Measurements from ENCODE around the gene B3GNT2. TPM values are rescaled to one million over a fixed set of nuclear protein-coding genes. Genes with fewer than 3 reads are reported as not detected.
"Not testable (repeated sequence)": the region's sequence is repeated elsewhere in the genome, so short reads cannot be mapped to it uniquely, and the experiment has no call there.

B3GNT2 gene
- total RNA-seq, 1 donor from 2014 or later: 27.5 TPM

DNA sequence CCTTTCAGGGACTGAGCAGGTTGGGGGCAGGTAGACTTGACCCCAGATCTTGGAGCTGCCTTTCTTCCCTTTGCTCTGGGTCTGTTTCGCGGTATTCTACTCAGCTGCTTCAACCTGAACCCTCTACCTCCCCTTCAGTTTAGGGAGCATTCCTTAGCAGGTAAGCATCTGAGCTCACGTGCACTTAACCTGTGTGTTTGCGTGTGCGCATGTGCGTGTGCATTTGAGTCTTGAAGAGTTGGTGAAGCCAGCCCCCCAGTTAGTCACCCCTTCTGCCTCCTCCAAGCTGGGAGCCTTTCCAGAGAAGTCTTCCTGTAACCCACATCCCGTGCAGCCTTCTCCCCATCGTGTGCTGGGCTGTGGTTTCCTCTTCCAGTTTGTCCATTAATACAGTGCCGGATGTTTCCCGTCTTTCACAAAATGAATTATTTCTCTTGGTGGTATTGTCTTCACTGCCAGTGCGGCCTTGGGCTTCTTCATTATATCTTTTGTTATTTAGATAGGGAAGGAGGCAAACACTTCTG is 33.2 kb downstream of the B3GNT2 start:
- no peak for DNase-seq (ENCODE audit: extremely low read depth, low read depth, low spot score)

DNA sequence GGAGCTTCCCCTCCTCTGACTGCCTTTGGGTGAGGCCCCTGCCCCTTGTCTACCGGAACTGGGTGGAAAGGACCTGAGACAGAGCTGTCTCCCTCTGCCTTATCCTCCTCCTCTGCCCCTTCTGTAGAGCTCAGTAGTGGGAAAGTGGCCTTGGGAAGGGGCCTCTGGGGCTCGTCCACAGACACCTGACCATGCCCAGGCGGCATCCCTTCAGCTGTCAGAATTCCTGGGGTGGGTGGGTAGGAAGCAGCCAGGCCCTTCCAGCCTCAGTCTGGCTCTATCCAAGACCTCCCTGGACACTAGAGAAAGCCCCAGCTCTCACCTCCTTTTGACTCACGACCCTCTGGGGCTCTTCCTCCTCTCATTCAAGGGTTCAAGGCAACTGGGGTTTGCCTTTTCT is 35.6 kb downstream of the B3GNT2 start:
- no peak for DNase-seq (ENCODE audit: extremely low read depth, low read depth, low spot score)

DNA sequence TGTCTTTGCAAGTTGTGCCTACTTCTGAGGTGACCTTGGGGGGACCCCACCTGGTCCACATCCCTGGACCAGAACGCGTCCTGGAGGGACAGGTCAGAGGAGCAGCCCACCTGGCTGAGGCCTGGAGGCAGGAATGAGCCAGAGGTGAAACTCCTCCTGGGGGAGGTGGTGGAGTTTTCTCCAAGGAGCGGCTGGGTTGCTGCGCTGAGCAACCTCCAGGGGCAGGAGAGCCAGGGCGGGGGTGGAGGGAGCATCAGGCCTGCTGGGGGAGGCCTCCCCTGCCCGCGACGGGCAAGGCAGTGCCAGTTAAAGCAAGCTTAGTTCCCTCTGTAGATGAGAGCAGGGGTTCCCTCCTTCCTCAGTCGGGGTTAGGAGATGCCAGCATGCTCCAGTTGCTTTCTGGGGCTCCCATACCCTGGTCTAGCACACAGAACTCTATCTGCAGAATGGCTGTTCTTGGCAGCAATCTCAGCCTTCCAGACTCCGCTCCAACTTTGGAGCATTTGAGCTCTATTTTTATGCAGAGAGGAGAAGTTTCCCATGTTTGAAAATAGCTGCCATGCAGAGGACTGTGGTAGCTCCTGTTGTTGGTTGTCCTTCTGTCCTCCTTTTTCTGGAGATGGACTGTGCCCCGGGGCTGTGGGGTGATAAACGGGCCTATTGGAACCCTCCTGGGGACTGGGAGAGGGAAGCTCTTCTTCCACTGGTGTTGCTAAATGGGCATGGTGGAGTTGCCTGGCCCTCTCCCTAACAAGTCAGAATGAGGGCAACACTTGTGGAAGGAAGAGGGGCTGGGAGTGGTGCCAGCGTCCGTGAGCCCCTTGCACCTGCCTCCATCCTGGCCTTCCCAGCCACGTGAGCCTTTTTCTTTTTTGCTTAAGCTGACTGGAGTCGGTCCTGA is 39.1 kb downstream of the B3GNT2 start:
- DNase-seq (ENCODE audit: extremely low read depth, low read depth, low spot score): no peak

DNA sequence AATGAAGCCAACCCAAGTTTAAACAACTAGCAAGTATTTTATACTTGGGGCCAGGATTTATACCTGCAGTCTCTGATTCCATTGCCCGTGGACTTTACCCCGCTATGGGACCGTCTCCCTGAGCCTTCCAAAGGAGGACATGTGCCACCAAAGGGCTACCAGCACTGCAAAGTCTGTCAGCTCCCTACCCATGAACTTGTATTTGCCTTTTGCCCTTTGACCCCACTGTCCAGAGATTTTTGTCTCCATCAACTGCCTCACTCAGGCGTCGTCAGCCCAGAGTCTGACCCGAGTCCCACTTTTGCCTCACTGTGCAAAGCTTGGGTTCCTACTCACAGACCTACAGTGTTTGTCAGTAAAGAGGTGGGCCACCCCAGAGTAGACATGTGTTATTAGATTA is 40.6 kb downstream of the B3GNT2 start:
- DNase-seq (ENCODE audit: extremely low read depth, low read depth, low spot score): no peak

DNA sequence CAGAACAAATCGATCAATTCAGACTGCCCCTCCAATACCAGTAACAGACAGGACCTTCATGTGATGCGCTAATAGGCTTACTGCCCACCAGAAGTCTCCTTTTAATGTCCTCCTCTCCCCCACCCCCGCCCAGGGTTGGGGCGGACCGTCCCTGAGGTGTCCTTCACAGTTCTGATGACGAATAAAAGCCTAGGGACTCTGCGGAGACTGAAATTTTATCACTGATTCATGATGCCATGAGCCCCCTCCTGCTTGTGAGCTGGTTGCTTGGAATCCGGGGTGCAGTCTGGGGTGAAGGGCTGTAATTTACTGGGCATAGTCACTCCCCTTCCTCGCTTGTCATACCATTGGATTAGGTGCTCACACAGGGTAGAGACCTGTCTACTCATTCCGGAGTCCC is 42.3 kb downstream of the B3GNT2 start:
- no peak for DNase-seq (ENCODE audit: extremely low read depth, low read depth, low spot score)

DNA sequence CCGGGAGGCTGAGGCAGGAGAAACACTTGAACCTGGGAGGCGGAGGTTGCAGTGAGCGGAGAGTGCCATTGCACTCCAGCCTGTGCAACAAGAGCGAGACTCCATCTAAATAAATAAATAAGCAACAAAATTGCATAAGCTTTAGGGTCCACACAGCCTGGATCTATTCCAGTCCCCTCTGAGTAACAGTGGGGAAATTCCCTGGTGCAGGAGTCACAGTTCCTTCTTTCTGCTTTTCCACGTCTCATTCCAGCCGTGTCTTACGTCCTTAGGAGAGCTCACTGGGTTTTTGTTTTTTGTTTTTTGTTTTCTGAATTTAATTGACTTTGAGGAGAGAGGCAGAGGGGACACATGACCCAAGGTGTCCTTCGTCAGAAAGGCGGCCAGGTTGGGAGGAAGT is 44.6 kb downstream of the B3GNT2 start:
- no peak for DNase-seq (ENCODE audit: extremely low read depth, low read depth, low spot score)

DNA sequence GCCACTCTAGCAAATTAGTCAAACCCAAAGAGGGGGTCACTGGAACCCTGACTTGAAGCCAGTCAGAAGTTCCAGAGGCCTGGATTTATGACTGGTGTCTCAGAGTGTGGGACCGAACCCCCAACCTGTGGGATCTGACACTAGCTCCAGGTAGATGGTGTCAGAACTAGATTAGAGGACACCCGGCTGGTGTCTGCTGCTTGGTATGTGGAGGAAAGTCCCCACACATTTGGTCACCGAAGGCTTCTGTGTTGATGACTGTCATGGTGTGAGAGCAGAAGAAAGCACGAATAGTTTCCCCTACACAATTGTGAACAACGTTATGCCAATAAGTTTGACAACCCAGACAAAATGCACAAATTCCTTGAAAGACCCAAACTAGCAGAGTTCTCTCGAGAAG is 48.1 kb downstream of the B3GNT2 start:
- DNase-seq (ENCODE audit: extremely low read depth, low read depth, low spot score): no peak

DNA sequence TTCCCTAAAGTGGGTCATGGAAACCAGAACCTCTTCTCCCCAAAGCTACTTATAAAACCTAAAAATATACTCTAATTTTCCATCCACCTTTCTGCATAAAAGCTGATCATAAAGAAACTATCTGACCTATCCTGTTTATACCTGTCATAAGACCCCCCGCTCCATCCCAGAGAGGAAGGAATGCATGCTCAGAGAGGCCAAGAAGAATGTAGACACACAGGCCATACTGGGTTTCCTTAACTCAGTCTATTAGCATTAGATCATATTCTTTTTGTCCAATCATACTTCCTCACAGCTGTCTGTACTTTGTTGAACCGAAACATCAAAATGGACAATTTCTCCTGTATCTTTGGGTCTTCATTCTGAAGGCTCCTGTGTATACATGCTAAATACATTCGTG is 52.3 kb downstream of the B3GNT2 start:
- no peak for DNase-seq (ENCODE audit: extremely low read depth, low read depth, low spot score)

DNA sequence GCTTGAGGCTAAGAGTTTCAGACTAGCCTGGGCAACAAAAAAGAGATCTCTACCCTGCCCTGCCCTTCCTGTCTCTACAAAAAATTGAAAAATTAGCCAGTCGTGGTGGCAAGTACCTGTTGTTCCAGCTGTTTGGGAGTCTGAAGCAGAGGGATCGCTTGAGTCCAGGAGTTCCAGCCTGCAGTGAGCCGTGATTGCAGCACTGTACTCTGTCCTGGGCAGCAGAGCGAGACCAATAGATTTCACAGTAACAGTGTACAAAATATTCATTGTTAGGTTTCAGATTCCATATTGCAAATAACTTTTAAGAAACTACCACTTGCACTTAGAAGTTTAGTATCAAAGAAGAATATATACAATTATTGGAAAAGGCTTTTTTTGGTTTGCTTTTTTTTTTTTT is 54.3 kb downstream of the B3GNT2 start:
- no peak for DNase-seq (ENCODE audit: extremely low read depth, low read depth, low spot score)

DNA sequence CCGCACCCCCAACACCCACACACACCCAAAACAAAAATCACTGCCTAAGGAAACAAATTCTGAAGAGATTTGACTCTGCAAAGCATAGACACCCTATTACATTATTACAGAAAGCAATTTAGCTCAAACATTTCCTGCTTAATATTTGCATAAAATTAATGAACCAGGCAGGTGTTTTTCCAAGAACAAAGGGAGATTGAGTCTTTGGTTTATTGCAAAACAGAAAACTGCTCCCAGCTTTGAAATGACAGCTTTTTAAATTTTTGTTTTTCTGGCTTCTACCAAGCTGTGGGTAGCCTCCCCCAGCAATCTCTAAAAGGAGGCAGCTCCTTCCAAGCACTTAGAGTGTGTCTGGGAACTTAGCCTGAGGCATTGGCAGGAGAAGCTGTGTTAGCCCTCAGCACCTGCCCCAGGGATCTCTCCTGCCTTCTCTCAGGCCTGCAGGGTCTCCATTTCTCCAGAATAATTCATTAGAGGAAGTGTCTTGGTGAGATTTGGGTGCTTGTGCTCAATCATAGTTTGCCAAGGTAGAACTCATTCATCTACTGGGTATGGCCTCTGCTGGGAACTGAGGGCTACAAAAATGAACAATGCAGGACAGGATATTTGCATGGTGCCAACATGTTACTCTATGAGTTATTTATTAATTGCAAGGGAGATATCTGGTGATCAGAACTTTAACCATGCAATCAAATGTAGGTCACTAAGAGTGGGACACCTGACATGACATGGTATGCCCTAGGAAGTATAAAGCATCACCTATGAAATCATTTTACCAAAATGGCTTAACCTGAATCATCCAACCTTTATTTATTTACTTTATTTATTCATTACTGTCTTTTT is 58.7 kb downstream of the B3GNT2 start:
- no peak for DNase-seq (ENCODE audit: extremely low read depth, low read depth, low spot score)

DNA sequence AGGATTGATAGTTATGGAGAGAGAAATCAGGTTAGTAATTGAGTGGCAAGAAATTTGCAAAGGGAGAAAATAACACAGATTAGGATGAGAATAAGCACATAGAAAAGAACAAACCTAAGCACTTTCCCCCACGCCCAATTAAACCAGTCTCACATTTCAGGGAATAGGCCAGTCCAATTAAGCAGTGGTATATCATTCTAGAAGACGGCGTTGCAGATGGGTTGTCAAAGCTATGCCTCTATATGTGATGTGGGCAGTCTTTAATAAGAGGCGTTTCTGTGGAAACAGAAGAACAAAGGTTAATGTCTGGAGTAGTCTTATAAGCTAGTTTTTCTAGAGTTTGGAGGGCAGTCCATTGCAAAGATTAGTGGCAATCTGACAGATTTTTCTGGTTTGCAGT is 61.6 kb downstream of the B3GNT2 start:
- DNase-seq (ENCODE audit: extremely low read depth, low read depth, low spot score): no peak

DNA sequence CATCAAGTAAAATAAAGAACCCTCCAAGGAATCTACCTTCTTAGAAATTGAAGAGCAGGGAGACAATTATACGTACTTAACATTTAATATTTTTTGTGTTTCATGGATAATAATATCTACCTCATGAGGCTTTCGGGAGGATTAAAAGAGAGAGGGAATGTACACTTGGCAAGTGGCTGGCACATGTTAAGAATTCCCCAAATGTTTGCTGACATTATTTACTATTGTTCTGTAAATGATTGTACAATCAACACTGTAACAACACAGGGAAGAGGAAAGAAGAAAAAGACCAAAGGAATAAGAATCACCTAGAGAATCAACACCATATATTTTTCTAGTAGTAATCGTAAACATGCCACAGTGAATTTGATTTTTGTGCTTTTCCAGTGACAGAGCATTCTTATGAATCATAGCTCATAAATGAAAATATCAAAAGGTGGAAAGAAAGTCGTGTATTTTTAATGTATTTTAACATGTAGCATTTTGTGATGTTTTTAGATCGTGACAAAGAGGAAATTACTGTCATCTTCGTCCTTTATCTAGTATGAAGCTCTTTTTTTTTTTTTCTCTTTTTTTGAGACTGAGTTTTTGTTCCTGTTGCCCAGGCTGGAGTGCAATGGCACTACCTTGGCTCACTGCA is 67.3 kb downstream of the B3GNT2 start:
- DNase-seq (ENCODE audit: extremely low read depth, low read depth, low spot score): no peak

DNA sequence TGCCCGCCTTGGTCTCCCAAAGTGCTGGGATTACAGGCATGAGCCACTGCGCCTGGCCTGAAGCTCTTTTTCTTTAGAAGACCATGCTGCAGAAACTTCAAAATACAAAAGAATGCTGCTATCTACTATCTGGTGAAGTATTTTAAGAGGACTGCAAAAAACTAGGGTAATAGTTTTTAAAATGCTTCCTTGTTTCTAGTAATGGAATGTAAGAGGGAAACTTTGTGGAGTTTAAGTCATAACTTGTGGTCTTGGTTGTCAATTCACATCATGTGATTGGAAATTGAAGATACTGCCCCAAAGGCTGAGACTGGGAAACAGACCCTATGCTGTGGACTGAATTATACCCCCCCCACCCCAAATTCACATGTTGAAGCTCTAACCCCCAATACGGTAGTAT is 68.3 kb downstream of the B3GNT2 start:
- DNase-seq (ENCODE audit: extremely low read depth, low read depth, low spot score): no peak

DNA sequence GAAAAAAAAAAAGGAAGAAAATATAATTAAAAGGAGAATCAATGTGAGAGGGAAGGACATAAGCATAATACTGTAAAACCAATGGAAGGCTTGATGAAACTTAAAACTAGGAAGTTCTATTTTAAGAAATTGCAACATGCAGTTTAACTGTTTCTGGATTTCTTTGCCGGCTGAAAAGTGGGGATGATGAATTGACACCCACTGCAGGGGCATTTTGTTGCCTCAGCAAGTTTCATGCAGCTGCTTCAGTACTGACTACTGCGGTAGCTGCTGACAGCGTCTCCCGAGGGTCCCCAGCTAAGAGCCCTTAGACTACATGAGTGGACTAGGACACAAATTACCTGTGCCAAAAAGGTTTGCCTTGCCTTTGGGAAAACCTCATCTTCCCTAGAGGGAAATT is 69.2 kb downstream of the B3GNT2 start:
- no peak for DNase-seq (ENCODE audit: extremely low read depth, low read depth, low spot score)

DNA sequence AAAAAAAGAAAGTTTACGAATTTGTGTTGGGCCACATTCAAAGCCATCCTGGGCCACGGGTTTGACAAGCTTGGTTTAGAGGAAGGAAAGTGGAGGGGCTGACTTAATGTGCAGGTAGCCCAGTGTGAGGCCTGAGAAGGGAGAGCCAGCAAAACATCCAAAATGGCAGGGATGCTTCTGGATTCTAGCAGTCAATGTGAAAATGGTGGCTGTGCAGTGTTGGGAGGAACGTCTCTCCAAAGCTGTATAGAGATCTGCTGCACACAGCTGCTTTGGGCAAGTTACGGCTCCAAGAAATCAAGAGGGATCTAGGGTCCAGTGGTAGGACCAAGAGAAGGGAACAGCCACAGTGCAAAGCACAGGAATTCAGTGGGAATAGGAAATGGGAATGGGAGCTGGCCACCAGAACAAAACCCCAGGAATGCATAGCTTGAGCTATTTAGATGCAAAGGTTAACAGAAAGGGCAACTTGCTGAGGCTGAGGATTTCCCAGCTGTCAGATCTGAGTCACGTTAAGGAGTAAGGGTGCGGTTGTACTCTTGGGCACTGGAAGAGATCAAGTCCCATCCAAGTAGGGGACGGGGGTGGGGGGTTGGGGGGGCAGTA is 70.6 kb downstream of the B3GNT2 start:
- DNase-seq (ENCODE audit: extremely low read depth, low read depth, low spot score): no peak

DNA sequence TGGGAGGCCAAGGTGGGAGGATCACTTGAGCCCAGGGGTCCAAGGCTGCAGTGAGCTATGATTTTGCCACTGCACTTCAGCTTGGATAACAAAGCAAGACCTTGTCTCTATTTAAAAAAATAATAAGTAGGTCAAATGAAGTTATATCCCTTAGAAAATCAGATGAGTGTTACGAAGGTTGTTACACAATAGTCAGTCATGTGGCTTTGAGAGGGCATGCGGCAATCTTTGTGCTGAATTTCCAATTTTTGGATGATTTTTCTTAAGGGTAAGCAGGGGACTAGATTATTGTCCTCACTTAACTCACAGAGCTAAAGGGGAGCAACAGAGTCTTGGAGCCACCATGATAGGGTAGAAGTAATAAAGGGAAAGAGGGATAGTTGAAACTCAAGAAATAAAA is 71.8 kb downstream of the B3GNT2 start:
- DNase-seq (ENCODE audit: extremely low read depth, low read depth, low spot score): no peak

DNA sequence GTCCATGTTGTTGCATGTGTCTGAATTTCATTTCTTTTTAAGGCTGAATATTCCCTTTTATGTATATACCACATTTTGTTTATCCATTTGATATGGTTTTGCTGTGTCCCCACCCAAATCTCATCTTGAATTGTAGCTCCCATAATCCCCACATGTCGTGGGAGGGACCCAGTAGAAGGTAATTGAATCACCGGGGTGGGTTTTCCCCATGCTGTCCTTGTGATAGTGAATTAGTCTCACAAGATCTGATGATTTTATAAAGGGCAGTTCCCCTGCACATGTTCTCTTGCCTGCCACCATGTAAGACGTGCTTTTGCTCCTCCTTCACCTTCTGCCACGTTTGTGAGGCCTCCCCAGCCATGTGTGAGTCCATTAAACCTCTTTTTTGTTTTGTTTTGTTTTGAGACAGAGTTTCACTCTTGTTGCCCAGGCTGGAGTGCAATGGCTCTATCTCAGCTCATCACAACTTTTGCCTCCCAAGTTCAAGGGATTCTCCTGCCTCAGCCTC is 72.8 kb downstream of the B3GNT2 start:
- DNase-seq (ENCODE audit: extremely low read depth, low read depth, low spot score): not testable (repeated sequence)

DNA sequence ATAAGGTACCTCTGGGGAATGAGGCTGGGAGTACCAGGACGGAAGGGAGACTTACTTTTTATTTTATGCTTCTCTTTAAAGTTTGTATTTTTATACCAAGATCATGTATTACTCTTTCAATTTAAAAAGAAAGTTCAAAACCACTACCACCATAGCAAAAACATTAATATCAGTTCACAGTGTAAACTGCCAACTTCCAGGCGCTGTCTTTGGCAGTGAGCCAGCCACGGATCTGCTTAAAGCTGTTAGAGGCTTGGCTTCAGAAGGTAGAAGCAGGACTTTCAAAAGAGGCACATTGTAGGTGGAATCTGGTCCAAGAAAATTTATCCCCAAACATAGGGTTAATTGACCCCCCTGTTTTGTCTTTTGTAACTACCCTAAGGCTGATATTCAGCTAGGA is 74.8 kb downstream of the B3GNT2 start:
- no peak for DNase-seq (ENCODE audit: extremely low read depth, low read depth, low spot score)

Measured in glomerular endothelial cell (primary cell).